BLaER1 (cell line): Measurements from ENCODE around the gene IMP4.

Experiments used
- H3K27ac ChIP-seq: shearing (Covaris generic); formaldehyde crosslinking; 2 replicates; pipeline ENCODE4 v1.8.1; 2022
- H3K27me3 ChIP-seq: shearing (Covaris generic); formaldehyde crosslinking; 2 replicates; pipeline ENCODE4 v1.8.1; 2022
- H3K36me3 ChIP-seq: shearing (Covaris generic); formaldehyde crosslinking; 2 replicates; pipeline ENCODE4 v1.8.1; 2022
- H3K4me1 ChIP-seq: shearing (Covaris generic); formaldehyde crosslinking; 2 replicates; pipeline ENCODE4 v1.8.1; 2022
- H3K4me2 ChIP-seq: shearing (Covaris generic); formaldehyde crosslinking; 2 replicates; pipeline ENCODE4 v1.8.1; 2022
- H3K4me3 ChIP-seq: shearing (Covaris generic); formaldehyde crosslinking; 2 replicates; pipeline ENCODE4 v1.8.1; 2022
- H3K9ac ChIP-seq: shearing (Covaris generic); formaldehyde crosslinking; 2 replicates; pipeline ENCODE4 v1.8.1; 2022
- H3K9me3 ChIP-seq: shearing (Covaris generic); formaldehyde crosslinking; 2 replicates; pipeline ENCODE4 v1.8.1; 2022
- H4K20me1 ChIP-seq: shearing (Covaris generic); formaldehyde crosslinking; 2 replicates; pipeline ENCODE4 v1.8.1; 2022
- Cebpa-rat ChIP-seq: shearing (Covaris generic); IDR thresholded peaks from 2 replicates; pipeline ENCODE4 v1.8.1; 2022

IMP4 gene

DNA sequence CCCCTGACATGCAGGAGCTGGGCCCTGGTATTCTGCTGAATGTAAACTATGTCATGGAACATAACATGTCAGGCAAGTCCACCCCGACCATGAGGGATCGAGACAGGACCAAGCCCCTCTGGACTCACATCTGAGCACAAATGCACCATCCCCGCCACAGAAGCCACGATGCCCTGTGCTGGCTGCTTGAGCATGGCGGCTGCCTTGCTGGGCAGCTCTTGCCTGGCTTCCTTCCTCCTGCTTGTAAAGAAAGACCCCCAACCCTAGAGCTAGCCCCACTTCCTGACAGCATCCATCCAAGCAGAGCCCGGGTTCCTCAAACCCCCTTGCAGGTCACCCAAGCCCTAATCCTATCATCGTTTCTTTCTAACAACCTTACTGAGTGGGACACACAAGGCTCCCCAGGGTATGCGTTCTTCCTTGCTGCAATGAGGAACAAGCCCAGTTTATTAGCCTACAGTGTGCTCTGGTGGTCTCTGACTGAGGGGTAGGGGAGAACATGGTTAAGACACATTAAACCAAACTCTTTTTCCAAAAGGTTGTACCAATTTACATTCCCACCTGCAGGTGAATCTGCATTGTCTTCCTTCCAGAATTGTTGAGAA is 39.7 kb downstream of the IMP4 start:
- peaks cover 66% of the 10 kb centered on the region for H3K4me1 ChIP-seq
- H3K36me3 ChIP-seq, result peaks cover 21% of the 10 kb centered on the region
- no peak overlapping the region for H3K27ac ChIP-seq

GRCh38 chr2:130385709-130386108 is 43.0 kb downstream of the IMP4 start:
- H4K20me1 ChIP-seq, result peaks cover 1% of the 10 kb centered on the region
- peaks cover 61% of the 10 kb centered on the region for H3K4me1 ChIP-seq
- H3K9me3 ChIP-seq, result no peaks in the 10 kb centered on the region; the same call in 1 of the 2 replicates
- no peak overlapping the region for H3K4me3 ChIP-seq
- peak overlapping the region; percentile 44 for H3K4me2 ChIP-seq
- no peak overlapping the region for H3K9ac ChIP-seq
- H3K27me3 ChIP-seq, result no peaks in the 10 kb centered on the region
- no peak for TF ChIP-seq Cebpa-rat
- 0 out of 2 replicates have a peak overlapping the region, but pooled peaks have one; percentile 43 for H3K27ac ChIP-seq
- H3K36me3 ChIP-seq, result peaks cover 20% of the 10 kb centered on the region

More for the DNA sequence above, 39.7 kb downstream of the IMP4 start:
- H3K9me3 ChIP-seq, result no peaks in the 10 kb centered on the region
- H3K27me3 ChIP-seq, result no peaks in the 10 kb centered on the region
- H4K20me1 ChIP-seq, result peaks cover 19% of the 10 kb centered on the region
- H3K4me2 ChIP-seq, result peak overlapping the region; percentile 75; the same call in 1 of the 2 replicates
- H3K9ac ChIP-seq, result no peak overlapping the region
- no peak for TF ChIP-seq Cebpa-rat
- no peak overlapping the region for H3K4me3 ChIP-seq

- Histone ChIP-seq H3K4me2 (peak overlapping the region; percentile 34), H3K9ac (no peak overlapping the region), H3K36me3 (peaks cover 8% of the 10 kb centered on the region), H3K4me3 (no peak overlapping the region), H3K27me3 (peaks cover 9% of the 10 kb centered on the region; the same call in 1 of the 2 replicates), H4K20me1 (no peaks in the 10 kb centered on the region), H3K9me3 (no peaks in the 10 kb centered on the region; the same call in 1 of the 2 replicates), H3K4me1 (peaks cover 53% of the 10 kb centered on the region), H3K27ac (no peak overlapping the region)
- TF ChIP-seq Cebpa-rat, result no peak
These were observed 44.3 kb downstream of the IMP4 start for GRCh38 chr2:130387071-130387400.

- H3K4me3 ChIP-seq, result no peak overlapping the region
- H3K4me1 ChIP-seq, result peaks cover 46% of the 10 kb centered on the region
- no peak overlapping the region for H3K27ac ChIP-seq
- no peak for TF ChIP-seq Cebpa-rat
- no peak overlapping the region for H3K9ac ChIP-seq
- peaks cover under 1% of the 10 kb centered on the region; the same call in 1 of the 2 replicates for H3K36me3 ChIP-seq
- peaks cover 9% of the 10 kb centered on the region; the same call in 1 of the 2 replicates for H3K27me3 ChIP-seq
- H3K9me3 ChIP-seq, result no peaks in the 10 kb centered on the region; the same call in 1 of the 2 replicates
- H3K4me2 ChIP-seq, result no peak overlapping the region
- H4K20me1 ChIP-seq, result no peaks in the 10 kb centered on the region
These were observed 45.1 kb downstream of the IMP4 start for GRCh38 chr2:130387804-130388203.

- H3K4me2 ChIP-seq, result no peak overlapping the region
- H3K9ac ChIP-seq, result no peak overlapping the region
- H3K27ac ChIP-seq, result no peak overlapping the region
- no peak overlapping the region for H3K4me3 ChIP-seq
- no peaks in the 10 kb centered on the region; the same call in 1 of the 2 replicates for H3K36me3 ChIP-seq
- peaks cover 9% of the 10 kb centered on the region; the same call in 1 of the 2 replicates for H3K27me3 ChIP-seq
- no peaks in the 10 kb centered on the region; the same call in 1 of the 2 replicates for H3K9me3 ChIP-seq
- H4K20me1 ChIP-seq, result no peaks in the 10 kb centered on the region
- peaks cover 46% of the 10 kb centered on the region for H3K4me1 ChIP-seq
- no peak for TF ChIP-seq Cebpa-rat
These were observed 45.7 kb downstream of the IMP4 start for GRCh38 chr2:130388221-130388907.

DNA sequence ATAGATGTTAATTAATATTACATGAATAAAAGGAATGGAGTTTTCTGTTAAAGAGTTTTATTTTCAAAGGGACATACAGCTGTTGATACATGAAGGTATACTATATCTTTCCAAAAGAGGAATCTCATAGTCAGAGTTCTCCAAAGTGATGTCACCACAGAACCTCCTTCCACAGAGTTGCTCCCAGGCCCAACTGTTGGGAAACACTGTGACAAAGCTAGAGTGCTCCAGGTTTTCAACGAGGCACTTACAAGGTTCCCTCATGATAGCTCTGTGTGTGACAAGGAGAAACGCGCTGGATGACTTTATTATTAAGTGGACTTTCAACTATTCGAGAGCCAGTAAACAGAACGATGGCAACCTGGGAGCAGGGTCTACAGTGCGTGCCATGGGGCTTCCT is 46.7 kb downstream of the IMP4 start:
- H4K20me1 ChIP-seq, result no peaks in the 10 kb centered on the region
- no peak overlapping the region for H3K4me3 ChIP-seq
- H3K36me3 ChIP-seq, result no peaks in the 10 kb centered on the region; the same call in 1 of the 2 replicates
- H3K9me3 ChIP-seq, result no peaks in the 10 kb centered on the region; the same call in 1 of the 2 replicates
- H3K4me2 ChIP-seq, result 0 out of 2 replicates have a peak overlapping the region, but pooled peaks have one; percentile 64
- TF ChIP-seq Cebpa-rat, result no peak
- peaks cover 9% of the 10 kb centered on the region; the same call in 1 of the 2 replicates for H3K27me3 ChIP-seq
- no peak overlapping the region for H3K27ac ChIP-seq
- H3K9ac ChIP-seq, result no peak overlapping the region
- H3K4me1 ChIP-seq, result peaks cover 46% of the 10 kb centered on the region

DNA sequence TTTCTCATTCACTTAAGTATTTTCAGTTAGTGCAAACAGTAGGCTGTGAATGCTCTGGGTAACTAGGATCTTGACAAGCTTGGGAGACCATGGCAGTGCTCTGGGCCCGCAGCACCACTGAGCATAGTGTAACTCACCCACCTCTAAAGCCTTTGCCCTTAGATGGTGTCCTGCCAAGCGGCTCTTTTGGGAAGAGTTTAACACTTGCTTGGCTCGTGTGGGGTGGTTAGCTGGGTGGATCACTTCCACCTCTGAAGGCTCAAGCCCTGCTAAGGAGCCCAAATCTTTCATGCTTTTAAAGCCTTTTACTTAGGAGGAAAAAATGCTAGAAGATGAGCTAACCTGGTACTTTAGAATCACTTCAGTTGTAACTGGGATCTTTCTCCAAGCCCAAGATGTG is 47.1 kb downstream of the IMP4 start:
- Histone ChIP-seq H3K4me1 (peaks cover 46% of the 10 kb centered on the region), H3K4me2 (peak overlapping the region; percentile 64), H4K20me1 (no peaks in the 10 kb centered on the region), H3K36me3 (no peaks in the 10 kb centered on the region; the same call in 1 of the 2 replicates), H3K9me3 (no peaks in the 10 kb centered on the region; the same call in 1 of the 2 replicates), H3K9ac (no peak overlapping the region), H3K27ac (no peak overlapping the region), H3K27me3 (peaks cover 9% of the 10 kb centered on the region; the same call in 1 of the 2 replicates), H3K4me3 (no peak overlapping the region)
- TF ChIP-seq Cebpa-rat, result no peak

DNA sequence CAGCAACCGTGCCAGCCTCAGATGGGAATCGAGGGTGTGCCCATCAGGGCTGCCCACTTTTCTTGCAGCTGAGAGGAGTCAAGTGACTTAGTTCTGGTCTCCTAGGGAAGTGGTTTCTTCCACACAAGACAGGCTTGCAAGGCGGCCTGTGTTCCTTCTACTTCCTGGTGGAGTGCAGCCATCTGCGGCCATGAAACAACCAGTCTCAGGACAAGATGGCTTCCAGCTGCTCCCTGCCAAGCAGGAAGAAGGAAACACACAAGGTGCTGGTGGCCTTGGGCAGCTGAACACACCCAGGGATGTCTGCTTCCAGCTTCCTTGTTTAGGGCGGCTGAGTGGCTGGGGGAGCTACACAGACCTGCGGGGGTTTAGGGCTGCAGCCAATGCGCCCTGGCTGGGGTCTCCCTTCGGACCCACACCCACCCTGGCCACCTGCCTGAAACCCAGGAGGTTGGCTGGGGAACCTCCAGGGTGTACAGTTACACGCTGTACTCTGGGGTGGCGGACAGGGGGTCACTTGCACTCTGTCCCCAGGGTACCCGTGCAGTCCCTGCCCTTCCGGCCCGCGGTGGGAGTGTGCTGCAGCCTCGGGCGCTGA is 47.9 kb downstream of the IMP4 start:
- Histone ChIP-seq H3K27me3 (peaks cover 9% of the 10 kb centered on the region; the same call in 1 of the 2 replicates), H3K9ac (no peak overlapping the region), H3K36me3 (no peaks in the 10 kb centered on the region; the same call in 1 of the 2 replicates), H4K20me1 (no peaks in the 10 kb centered on the region), H3K4me3 (peak overlapping the region; percentile 6; the same call in 1 of the 2 replicates), H3K4me1 (peaks cover 38% of the 10 kb centered on the region), H3K27ac (peak overlapping the region; percentile 52), H3K9me3 (no peaks in the 10 kb centered on the region; the same call in 1 of the 2 replicates), H3K4me2 (peak overlapping the region; percentile 64)
- TF ChIP-seq Cebpa-rat, result no peak

DNA sequence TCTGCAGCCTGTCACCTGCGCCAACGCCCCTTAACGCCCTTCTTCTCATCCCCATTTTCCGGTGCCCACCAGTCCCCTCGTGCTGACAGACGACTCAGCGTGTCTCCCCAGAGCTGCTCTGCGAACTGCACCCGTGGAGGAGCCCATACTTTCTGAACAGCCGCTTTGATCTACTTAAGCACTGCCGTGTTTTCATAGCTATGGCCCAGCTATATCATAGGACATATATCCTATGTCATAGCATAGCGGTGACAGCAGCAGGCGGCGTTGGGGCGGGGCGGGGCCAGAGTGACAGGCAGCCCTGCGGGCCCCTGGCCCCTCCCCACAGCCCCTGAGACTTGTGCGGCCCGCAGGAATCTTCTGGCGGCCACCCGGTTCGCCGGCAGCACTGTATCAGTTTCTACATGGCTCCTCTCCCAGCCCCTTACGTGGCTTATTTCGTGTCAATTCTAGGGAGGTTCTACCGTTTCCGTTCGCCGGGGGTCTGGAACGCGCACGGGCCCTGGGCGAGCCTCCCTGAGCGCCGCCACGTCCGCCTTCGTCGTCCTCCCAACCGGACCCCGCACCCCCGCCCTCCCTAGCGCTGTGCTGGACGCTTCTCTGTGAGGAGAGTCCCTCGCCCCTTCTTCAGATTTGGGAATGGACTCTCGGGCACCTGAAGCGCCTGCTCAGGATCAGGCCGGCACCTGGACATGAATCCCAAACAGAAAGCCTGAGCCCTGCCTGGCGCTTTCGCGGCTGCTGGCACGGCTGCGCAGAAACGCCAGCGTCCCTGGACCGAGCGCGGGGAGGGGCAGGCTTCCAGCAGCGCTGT is 48.6 kb downstream of the IMP4 start:
- no peaks in the 10 kb centered on the region; the same call in 1 of the 2 replicates for H3K9me3 ChIP-seq
- no peaks in the 10 kb centered on the region for H4K20me1 ChIP-seq
- peaks cover 9% of the 10 kb centered on the region; the same call in 1 of the 2 replicates for H3K27me3 ChIP-seq
- no peaks in the 10 kb centered on the region; the same call in 1 of the 2 replicates for H3K36me3 ChIP-seq
- H3K4me3 ChIP-seq, result peak overlapping the region; percentile 6
- H3K4me2 ChIP-seq, result peak overlapping the region; percentile 64
- H3K9ac ChIP-seq, result no peak overlapping the region
- TF ChIP-seq Cebpa-rat, result no peak
- H3K4me1 ChIP-seq, result peaks cover 31% of the 10 kb centered on the region
- H3K27ac ChIP-seq, result peak overlapping the region; percentile 52
